GM12892 (cell line): ENCODE results near the gene L1CAM.

Experiments
- POLR2A ChIP-seq: IDR thresholded peaks from 2 replicates; pipeline ENCODE4 v1.6.1; 2011; ENCODE audit warnings: low read depth, low read length, control low read depth
- POLR2AphosphoS5 ChIP-seq: IDR thresholded peaks from 2 replicates; pipeline ENCODE4 v1.6.1; 2011; ENCODE audit warnings: low read depth, low read length, control low read depth
- TAF1 ChIP-seq: IDR thresholded peaks from 2 replicates; pipeline ENCODE4 v1.6.1; 2011; ENCODE audit warnings: low read depth, mild to moderate bottlenecking, control low read depth, low read length, borderline replicate concordance

- TF ChIP-seq POLR2AphosphoS5 = no peak
- no peak for TF ChIP-seq POLR2A
- TF ChIP-seq TAF1 = no peak
These were observed 942 bp upstream of the L1CAM start for GRCh38 chrX:153886915-153887314.
